AG04449 (cell line): Measurements from ENCODE around the gene SUSD5.

Source experiments
- CTCF ChIA-PET: fragments of 350-600 bp; formaldehyde crosslinking; extraction: SDS; loops from one replicate; lab custom pipeline; 2021; ENCODE audit warnings: antibody characterized with exemption; lab: Yijun Ruan, JAX
- POLR2A ChIA-PET: fragments of 400-600, 350-600 bp; formaldehyde crosslinking; extraction: SDS; loops from one replicate; lab custom pipeline; 2020; ENCODE audit warnings: antibody characterized with exemption, inconsistent platforms; lab: Yijun Ruan, JAX
- DNase-seq: peaks from one replicate; pipeline ENCODE4 v3.0.0-alpha.2; 2010; ENCODE audit warnings: low read depth, low spot score
- H3K4me3 ChIP-seq: 2 replicates; pipeline ENCODE4 v1.5.1; 2011; ENCODE audit warnings: low read depth, mild to moderate bottlenecking, control low read depth, low read length
- TF ChIP-seq, protein P1 (sequence below): IDR thresholded peaks from one replicate; pipeline ENCODE4 v1.5.1; 2011; ENCODE audit warnings: mild to moderate bottlenecking, moderate library complexity, low read length, control low read depth, inconsistent platforms; ENCODE audit not compliant: insufficient read depth; ENCODE audit errors: missing control alignments

Gene SUSD5

DNA sequence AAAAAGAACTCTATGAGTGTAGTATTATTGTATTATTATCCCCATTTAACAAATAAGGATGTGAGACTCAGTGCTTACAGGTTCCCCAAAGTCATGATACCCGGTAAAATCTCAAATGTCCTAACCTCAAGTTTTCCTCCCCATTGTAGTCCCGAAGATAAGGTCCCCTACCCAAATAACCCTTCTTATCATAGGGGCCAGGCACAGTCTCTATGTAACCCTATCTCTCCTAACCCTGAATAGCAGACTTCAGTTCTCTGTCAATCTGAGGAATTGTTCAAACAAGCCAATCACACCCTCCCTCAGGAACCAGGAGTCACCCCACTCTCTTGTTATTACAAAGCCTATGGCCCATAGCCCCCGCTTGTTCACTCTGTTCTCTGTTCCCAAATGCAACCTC is 10.5 kb upstream of the SUSD5 start:
- POLR2A ChIA-PET = no interaction called here

DNA sequence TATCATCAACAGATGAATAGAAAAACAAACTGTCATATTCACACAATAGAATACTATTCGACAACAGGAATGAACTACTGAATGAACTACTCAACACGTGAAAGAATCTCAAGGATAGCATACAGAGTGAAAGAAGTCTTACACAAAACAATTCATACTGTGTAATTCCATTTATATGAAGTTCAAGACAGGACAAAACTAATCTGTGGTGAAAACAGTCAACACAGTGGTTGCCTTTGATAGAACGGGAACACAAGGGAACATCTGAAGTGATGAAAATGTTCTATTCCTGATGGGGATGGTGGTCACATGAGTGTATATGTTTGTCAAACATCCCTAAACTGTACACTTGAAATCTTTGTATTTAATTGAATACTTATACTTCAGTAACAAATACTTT is 2.6 kb upstream of the SUSD5 start:
- TF ChIP-seq, protein P1, sequence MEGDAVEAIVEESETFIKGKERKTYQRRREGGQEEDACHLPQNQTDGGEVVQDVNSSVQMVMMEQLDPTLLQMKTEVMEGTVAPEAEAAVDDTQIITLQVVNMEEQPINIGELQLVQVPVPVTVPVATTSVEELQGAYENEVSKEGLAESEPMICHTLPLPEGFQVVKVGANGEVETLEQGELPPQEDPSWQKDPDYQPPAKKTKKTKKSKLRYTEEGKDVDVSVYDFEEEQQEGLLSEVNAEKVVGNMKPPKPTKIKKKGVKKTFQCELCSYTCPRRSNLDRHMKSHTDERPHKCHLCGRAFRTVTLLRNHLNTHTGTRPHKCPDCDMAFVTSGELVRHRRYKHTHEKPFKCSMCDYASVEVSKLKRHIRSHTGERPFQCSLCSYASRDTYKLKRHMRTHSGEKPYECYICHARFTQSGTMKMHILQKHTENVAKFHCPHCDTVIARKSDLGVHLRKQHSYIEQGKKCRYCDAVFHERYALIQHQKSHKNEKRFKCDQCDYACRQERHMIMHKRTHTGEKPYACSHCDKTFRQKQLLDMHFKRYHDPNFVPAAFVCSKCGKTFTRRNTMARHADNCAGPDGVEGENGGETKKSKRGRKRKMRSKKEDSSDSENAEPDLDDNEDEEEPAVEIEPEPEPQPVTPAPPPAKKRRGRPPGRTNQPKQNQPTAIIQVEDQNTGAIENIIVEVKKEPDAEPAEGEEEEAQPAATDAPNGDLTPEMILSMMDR = no peak
- CTCF ChIA-PET = interaction anchor here (1.0 kb wide), 1 partner anchor 152 kb away, joined by 3 read pairs; no protein-coding TSS in a partner anchor

More for the DNA sequence above, 10.5 kb upstream of the SUSD5 start:
- TF ChIP-seq, protein P1 = no peak
- no peak for DNase-seq
- CTCF ChIA-PET = no interaction called here
- no peak overlapping the region for H3K4me3 ChIP-seq

DNA sequence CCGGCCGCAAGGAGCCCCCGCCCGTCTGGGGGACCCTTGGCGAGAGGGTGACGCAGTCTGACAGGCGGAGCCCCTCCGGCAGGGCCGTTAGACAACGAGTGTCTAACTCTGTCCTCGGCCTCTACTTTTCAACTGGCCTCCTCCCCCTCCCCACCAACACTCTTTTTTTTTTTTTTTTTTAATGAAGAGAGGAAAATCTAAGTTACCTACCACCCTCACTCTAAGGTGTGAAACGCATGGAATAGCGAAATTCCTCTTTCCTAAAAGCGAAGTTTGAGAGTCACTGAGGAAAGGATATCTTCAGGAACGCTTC is 521 bp upstream of the SUSD5 start:
- ChIA-PET CTCF (no interaction called here), POLR2A (no interaction called here)
- TF ChIP-seq, protein P1 = no peak
- peak overlapping the region; percentile 55 for H3K4me3 ChIP-seq
- DNase-seq = no peak

More for the DNA sequence above, 2.6 kb upstream of the SUSD5 start:
- POLR2A ChIA-PET = no interaction called here
- no peak overlapping the region for H3K4me3 ChIP-seq
- DNase-seq = no peak

DNA sequence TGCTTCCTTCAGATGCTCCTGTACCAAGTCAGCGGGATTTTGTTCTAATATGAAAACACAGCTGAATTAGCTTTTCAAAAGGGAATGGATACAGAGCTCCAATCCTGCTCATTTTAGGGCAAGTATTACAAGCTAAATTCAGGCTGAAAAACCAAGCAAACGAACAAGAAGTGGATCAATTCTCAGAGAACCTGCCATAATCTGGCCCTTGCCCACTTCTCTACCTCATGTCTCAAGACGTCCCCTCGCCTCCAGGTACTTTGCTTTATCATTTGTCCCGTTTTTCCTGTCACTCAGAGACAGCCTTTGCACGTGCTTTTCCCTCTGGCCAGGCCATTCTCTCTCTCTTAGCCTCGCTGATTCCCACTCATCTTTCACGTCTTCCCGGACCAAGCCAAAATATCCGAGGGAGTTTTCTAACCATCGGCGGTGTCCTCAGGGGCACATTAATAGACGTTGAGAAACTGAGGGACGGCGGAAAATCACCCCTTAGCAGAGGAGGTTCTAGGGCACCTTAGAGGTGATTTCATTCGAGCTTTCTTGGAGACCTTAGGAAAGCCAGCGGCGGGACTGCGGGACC is 654 bp downstream of the SUSD5 start:
- ChIA-PET POLR2A (no interaction called here), CTCF (interaction anchor here (1.3 to 1.5 kb wide), 2 partner anchors 12 to 155 kb away, joined by 4 read pairs; no protein-coding TSS in a partner anchor)
- TF ChIP-seq, protein P1 = no peak
- peak overlapping the region; percentile 55 for H3K4me3 ChIP-seq
- DNase-seq = no peak

DNA sequence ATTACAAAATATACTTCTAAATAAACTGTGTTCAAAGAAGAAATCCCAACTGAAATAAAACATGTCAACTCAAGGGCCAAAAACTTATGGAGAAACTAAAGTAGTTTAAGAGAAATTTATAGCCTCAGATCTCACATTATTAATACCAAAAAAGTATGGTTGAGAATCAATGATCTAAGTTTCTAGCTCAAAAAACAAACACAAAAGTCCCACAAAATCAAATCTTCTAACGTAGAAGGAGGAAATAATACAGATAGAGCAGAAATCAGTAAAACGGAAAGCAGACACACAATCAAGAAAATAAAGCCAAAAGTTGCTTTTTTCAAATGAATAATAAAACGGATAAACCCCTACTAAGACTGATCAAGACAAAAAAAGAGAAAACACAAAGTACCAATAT is 2.9 kb downstream of the SUSD5 start:
- CTCF ChIA-PET = interaction anchor here (0.9 to 1.9 kb wide), 3 partner anchors 14 to 157 kb away, joined by 3 to 5 read pairs (median 3); no protein-coding TSS in a partner anchor
- no peak overlapping the region for H3K4me3 ChIP-seq
- POLR2A ChIA-PET = no interaction called here
- DNase-seq = no peak
- TF ChIP-seq, protein P1 = no peak

DNA sequence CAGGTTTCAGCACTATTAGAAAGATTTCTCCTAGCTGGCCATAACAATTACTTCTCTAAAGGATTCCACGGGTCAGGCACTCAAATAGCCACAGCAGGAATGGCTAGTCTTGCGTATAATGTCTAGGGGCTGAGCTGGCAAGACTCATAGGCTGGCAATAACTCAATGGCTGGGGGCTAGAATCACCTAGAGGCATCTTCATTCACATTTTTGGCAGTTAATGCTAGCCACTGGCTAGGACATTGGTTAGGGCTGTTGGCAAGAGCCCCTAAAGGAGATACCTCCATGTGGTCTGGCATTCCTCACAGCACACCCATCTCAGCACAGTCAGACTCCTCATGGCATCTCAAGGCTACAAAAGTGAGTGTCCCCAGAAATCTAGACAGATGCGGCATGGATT is 6.2 kb downstream of the SUSD5 start:
- DNase-seq = no peak
- TF ChIP-seq, protein P1 = no peak
- ChIA-PET CTCF (interaction anchor here (0.6 kb wide), 1 partner anchor 258 kb away, joined by 3 read pairs; no protein-coding TSS in a partner anchor), POLR2A (no interaction called here)
- H3K4me3 ChIP-seq = no peak overlapping the region
